Astrocyte of the spinal cord (primary cell): Measurements from ENCODE around the gene ZFP36L1.

ENCODE experiments used
- DNase-seq: peaks from one replicate; pipeline ENCODE4 v3.0.0; 2011; ENCODE audit warnings: low read depth, low spot score
- H3K4me3 ChIP-seq: 2 replicates; pipeline ENCODE4 v1.5.1; 2011; ENCODE audit warnings: low read depth, mild to moderate bottlenecking, low read length, moderate library complexity
- in situ Hi-C: cut with HindIII; loops from 2 replicates; pipeline ENCODE4 v1.10.0; 2017; ENCODE audit warnings: low sequenced_read_pairs
- TF ChIP-seq, protein P1 (sequence below): IDR thresholded peaks from 2 replicates; pipeline ENCODE4 v1.5.1; 2012; ENCODE audit warnings: low read depth, mild to moderate bottlenecking, low read length, inconsistent platforms

The ZFP36L1 gene

DNA sequence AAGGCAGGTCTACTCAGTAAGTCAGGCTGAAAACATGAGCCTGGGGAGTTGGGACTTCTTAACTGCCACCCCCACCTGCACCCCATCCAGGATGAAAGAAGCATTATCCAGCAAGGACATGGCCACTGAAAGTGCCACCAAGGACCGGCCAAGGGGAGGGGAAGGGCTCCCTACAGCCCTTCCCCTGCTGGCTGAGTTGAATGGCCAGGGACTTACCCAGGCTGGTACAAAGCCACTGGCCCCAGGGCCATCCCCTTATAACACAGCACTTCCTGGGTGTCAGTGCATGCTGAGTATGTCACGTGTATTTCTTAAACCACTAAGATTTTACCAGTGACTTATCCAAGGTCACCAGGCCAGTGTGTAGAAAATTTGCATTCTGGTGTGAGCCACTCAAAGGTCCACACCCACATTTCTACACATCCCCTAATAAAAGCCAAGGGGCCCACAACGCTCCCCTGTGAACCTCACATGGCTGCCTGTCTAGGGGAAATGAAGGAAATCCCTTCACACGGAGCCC is 29.3 kb upstream of the ZFP36L1 start:
- DNase-seq: no peak
- TF ChIP-seq, protein P1, sequence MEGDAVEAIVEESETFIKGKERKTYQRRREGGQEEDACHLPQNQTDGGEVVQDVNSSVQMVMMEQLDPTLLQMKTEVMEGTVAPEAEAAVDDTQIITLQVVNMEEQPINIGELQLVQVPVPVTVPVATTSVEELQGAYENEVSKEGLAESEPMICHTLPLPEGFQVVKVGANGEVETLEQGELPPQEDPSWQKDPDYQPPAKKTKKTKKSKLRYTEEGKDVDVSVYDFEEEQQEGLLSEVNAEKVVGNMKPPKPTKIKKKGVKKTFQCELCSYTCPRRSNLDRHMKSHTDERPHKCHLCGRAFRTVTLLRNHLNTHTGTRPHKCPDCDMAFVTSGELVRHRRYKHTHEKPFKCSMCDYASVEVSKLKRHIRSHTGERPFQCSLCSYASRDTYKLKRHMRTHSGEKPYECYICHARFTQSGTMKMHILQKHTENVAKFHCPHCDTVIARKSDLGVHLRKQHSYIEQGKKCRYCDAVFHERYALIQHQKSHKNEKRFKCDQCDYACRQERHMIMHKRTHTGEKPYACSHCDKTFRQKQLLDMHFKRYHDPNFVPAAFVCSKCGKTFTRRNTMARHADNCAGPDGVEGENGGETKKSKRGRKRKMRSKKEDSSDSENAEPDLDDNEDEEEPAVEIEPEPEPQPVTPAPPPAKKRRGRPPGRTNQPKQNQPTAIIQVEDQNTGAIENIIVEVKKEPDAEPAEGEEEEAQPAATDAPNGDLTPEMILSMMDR: no peak
- in situ Hi-C loops: no loop called here
- H3K4me3 ChIP-seq: no peak overlapping the region

DNA sequence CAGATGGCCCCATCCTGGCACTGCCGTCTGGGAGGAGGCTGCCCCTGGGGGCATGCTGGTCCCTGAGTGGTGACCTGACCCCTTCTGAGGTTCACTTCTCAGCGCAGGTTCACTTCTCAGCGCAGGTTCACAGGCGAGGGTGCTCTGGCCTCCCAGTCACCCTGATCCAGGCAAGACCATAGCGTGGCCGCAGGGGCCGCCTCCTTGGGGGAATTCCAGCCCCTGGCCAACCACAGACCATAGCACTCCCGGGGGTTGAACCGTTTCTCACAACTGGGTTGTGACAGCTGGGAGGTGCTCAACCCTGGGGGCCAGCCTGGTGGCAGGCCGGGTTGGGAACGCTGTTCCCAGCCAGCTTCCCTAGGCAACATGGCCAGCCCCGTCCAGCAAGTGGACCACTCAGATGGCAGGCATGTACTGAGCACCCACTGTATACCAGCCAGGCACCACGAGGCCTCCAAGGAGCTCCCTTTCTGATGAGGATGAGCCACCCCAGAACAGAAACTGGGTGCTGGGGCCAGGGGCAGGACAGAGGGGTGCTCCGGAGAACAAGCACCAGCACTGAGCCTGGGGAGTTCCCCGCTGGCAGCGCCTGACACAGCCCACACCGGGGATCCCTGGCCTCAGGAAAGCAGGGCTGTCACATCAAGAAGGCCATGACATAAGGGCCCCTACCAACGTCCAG is 28.3 kb upstream of the ZFP36L1 start:
- no peak for DNase-seq
- TF ChIP-seq, protein P1: no peak
- in situ Hi-C loops: no loop called here
- H3K4me3 ChIP-seq: no peak overlapping the region

DNA sequence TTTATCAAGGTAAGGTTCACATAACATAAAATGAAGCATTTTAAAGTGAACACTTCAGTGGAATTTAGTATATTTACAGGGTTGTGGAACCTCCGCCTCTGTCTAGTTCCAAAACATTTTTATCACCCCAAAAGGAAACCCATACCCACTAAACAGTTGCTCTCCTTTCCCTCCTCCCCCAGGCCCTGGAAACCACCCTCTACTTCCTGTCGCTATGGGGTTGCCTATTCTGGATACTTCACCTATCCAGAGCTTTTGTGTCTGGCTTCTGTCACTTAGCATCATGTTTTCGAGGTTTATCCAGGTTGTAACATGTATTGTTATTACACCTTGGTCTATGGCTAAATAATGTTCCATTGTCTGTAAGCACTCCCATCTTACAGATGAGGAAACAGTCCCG is 27.7 kb upstream of the ZFP36L1 start:
- in situ Hi-C loops: no loop called here
- no peak overlapping the region for H3K4me3 ChIP-seq

DNA sequence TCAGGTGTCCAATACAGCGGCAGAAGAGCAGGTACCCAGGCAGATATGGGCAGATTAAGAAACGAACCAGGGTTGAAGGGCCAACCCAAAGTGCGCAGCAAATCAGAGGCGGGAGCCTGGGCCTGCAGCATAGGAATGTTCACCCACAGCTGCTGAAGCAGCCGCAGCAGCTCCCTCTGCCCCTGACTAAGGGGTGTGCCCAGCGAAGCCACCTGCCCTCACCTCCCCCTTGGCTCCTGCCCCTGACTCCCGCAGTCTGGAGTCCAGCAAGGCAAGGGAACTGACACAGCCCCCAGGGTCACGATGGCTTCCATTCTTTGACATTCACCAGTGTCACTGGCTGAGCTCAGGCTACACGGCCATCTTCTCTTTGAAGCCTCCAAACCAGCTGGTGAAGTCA is 27.3 kb upstream of the ZFP36L1 start:
- no peak overlapping the region for H3K4me3 ChIP-seq
- TF ChIP-seq, protein P1: no peak
- in situ Hi-C loops: no loop called here
- DNase-seq: no peak

More for the DNA sequence above, 27.7 kb upstream of the ZFP36L1 start:
- TF ChIP-seq, protein P1: no peak
- DNase-seq: no peak

GRCh38 chr14:68819260-68819691 is 26.4 kb upstream of the ZFP36L1 start:
- in situ Hi-C loops: no loop called here
- TF ChIP-seq, protein P1: no peak

GRCh38 chr14:68817506-68818212 is 24.8 kb upstream of the ZFP36L1 start:
- in situ Hi-C loops: no loop called here
- no peak for DNase-seq
- TF ChIP-seq, protein P1: no peak

More at GRCh38 chr14:68819260-68819691, 26.4 kb upstream of the ZFP36L1 start:
- peak; percentile 80 for DNase-seq
- H3K4me3 ChIP-seq: no peak overlapping the region

More at GRCh38 chr14:68817506-68818212, 24.8 kb upstream of the ZFP36L1 start:
- H3K4me3 ChIP-seq: no peak overlapping the region
